ENCODE results near the gene RBM27. TPM values are rescaled to one million over a fixed set of nuclear protein-coding genes. Genes with fewer than 3 reads are reported as not detected.
"Not testable (repeated sequence)": the region's sequence is repeated elsewhere in the genome, so short reads cannot be mapped to it uniquely, and the experiment has no call there.

The RBM27 gene
- total RNA-seq, 1 experiment from 2014 or later: 25.1 TPM

DNA sequence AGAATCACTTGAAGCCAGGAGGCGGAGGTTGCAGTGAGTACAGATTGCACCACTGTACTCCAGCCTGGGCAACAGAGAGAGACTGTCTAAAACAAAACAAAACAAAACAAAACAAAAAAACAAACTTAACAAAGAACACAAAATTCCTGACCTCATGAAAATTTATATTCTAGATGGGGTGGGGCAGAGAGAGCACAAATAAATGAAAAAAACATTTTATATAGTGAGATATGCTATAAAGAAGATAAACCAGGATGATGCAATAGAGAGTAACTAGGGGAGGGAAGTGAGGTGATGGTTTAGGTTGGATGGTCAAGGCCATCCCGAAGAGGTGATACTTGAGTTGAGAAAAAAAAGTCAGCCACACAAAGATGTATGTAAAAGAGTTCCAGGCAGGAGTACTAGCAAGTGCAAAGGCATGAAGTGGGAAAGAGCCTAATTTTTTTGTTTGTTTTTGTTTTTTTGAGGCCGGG, 10.8 kb upstream of the RBM27 start:
- DNase-seq: no peak
- Histone ChIP-seq H3K4me3 (no peak overlapping the region), H3K4me1 (replicated peaks; ENCODE audit: insufficient read depth) (peaks cover 20% of the 10 kb centered on the region), H2AFZ (no peak overlapping the region), H3K27me3 (ENCODE audit: insufficient read depth, low read depth) (no peaks in the 10 kb centered on the region), H3K79me2 (ENCODE audit: low read depth) (no peaks in the 10 kb centered on the region), H3F3A (ENCODE audit: insufficient read depth, low read depth) (no peaks in the 10 kb centered on the region), H3K36me3 (ENCODE audit: low read depth) (no peaks in the 10 kb centered on the region), H3K9me3 (ENCODE audit: insufficient read depth, low read depth) (no peaks in the 10 kb centered on the region), H3K9me2 (ENCODE audit: insufficient read depth) (no peaks in the 10 kb centered on the region), H3K4me2 (no peak overlapping the region), H4K20me1 (ENCODE audit: insufficient read depth) (no peaks in the 10 kb centered on the region), H3K27ac (no peak overlapping the region)
- ChIA-PET POLR2A (ENCODE audit: unreplicated experiment) (interaction anchor here (0.7 kb wide), 1 partner anchor 121 kb away, joined by 9 read pairs; no protein-coding TSS in a partner anchor), CTCF (no interaction called here)
- BruUV-seq (replicated peaks): no TSS peak
- intact Hi-C loops (cut with micrococcal nuclease; ENCODE audit: unreplicated experiment): no loop called here
- TF ChIP-seq EZH2 (IDR thresholded peaks at IDR 0.05; ENCODE audit: low read depth) (no peak), CTCF (conservative IDR thresholded peaks at IDR 0.05) (no peak)

DNA sequence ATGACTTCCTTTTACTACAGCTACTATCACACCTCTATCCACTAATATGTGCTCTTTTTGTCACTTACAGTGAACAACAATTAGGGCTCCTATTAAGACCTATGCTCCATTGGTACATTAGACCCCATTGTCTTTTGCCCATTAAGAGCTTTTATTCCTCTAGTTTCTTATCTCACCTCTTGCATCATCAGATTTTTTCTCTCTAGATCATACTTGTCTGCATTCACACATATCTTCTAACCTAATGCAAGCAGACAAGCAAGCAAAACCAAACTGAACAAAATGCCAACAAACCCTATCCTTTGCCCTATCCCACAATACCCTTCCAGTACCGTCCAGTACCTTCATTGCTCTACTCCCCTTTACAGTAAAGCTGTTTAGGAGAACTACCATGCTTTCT, 10.1 kb upstream of the RBM27 start:
- intact Hi-C loops (cut with micrococcal nuclease; ENCODE audit: unreplicated experiment): no loop called here

GRCh38 chr5:146194997-146195396, 8.4 kb upstream of the RBM27 start:
- H4K20me1 ChIP-seq (ENCODE audit: insufficient read depth); H3K79me2 ChIP-seq (ENCODE audit: low read depth); H3K27ac ChIP-seq; CTCF ChIA-PET; H3K36me3 ChIP-seq (ENCODE audit: low read depth); H3F3A ChIP-seq (ENCODE audit: insufficient read depth, low read depth); BruUV-seq (replicated peaks); DNase-seq; H3K4me3 ChIP-seq; H3K4me2 ChIP-seq; H3K27me3 ChIP-seq (ENCODE audit: insufficient read depth, low read depth); H2AFZ ChIP-seq; H3K9me3 ChIP-seq (ENCODE audit: insufficient read depth, low read depth); intact Hi-C loops (cut with micrococcal nuclease; ENCODE audit: unreplicated experiment); POLR2A ChIA-PET (ENCODE audit: unreplicated experiment); H3K9me2 ChIP-seq (ENCODE audit: insufficient read depth): not testable (repeated sequence)
- peaks cover 13% of the 10 kb centered on the region for H3K4me1 ChIP-seq (replicated peaks; ENCODE audit: insufficient read depth)

More for the DNA sequence above, 10.1 kb upstream of the RBM27 start:
- H3K36me3 ChIP-seq (ENCODE audit: low read depth): no peaks in the 10 kb centered on the region
- no peaks in the 10 kb centered on the region for H3K9me2 ChIP-seq (ENCODE audit: insufficient read depth)
- no peak for DNase-seq
- H2AFZ ChIP-seq: no peak overlapping the region
- H3K9me3 ChIP-seq (ENCODE audit: insufficient read depth, low read depth): no peaks in the 10 kb centered on the region
- no peak overlapping the region for H3K27ac ChIP-seq
- H3K27me3 ChIP-seq (ENCODE audit: insufficient read depth, low read depth): no peaks in the 10 kb centered on the region
- ChIA-PET POLR2A (ENCODE audit: unreplicated experiment) (no interaction called here), CTCF (no interaction called here)
- H3K4me1 ChIP-seq (replicated peaks; ENCODE audit: insufficient read depth): peaks cover 16% of the 10 kb centered on the region
- no peaks in the 10 kb centered on the region for H3F3A ChIP-seq (ENCODE audit: insufficient read depth, low read depth)
- no peaks in the 10 kb centered on the region for H3K79me2 ChIP-seq (ENCODE audit: low read depth)
- no peak for TF ChIP-seq EZH2 (IDR thresholded peaks at IDR 0.05; ENCODE audit: low read depth)
- TF ChIP-seq CTCF (conservative IDR thresholded peaks at IDR 0.05): no peak
- no TSS peak for BruUV-seq (replicated peaks)
- H3K4me2 ChIP-seq: no peak overlapping the region
- H4K20me1 ChIP-seq (ENCODE audit: insufficient read depth): no peaks in the 10 kb centered on the region
- no peak overlapping the region for H3K4me3 ChIP-seq

DNA sequence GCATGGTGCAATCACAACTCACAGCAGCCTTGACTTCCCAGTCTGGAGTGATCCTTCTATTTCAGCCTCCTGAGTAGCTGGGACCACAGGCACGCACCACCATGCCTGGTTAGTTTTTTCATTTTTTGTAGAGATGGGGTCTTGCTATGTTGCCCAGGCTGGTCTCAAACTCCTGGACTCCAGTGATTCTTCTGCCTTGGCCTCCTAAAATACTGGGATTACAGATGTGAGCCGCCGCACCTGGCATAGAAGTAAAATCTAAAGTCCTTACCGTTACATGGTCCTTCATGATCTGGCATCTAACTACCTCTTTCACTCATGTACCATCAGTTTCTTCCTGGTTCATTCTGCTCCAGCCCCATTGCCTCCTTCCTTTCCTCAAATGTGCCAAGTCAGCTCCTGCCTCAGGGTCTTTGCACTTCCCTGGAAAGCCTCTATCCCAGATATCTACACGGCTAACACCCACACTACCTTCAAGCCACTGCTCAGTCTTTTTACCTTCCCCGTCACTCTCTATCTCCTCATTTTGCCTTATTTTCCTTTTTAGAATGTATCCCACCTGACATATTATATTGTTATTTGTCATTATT, 6.9 kb upstream of the RBM27 start:
- Histone ChIP-seq H3K27ac (no peak overlapping the region), H2AFZ (no peak overlapping the region), H3K4me3 (no peak overlapping the region), H3K36me3 (ENCODE audit: low read depth) (no peaks in the 10 kb centered on the region), H3F3A (ENCODE audit: insufficient read depth, low read depth) (no peaks in the 10 kb centered on the region), H4K20me1 (ENCODE audit: insufficient read depth) (no peaks in the 10 kb centered on the region), H3K4me2 (no peak overlapping the region), H3K27me3 (ENCODE audit: insufficient read depth, low read depth) (no peaks in the 10 kb centered on the region), H3K79me2 (ENCODE audit: low read depth) (no peaks in the 10 kb centered on the region), H3K9me3 (ENCODE audit: insufficient read depth, low read depth) (no peaks in the 10 kb centered on the region), H3K4me1 (replicated peaks; ENCODE audit: insufficient read depth) (peaks cover 4% of the 10 kb centered on the region; the same call in 1 of the 2 replicates), H3K9me2 (ENCODE audit: insufficient read depth) (no peaks in the 10 kb centered on the region)
- no peak for TF ChIP-seq EZH2 (IDR thresholded peaks at IDR 0.05; ENCODE audit: low read depth)
- TF ChIP-seq CTCF (conservative IDR thresholded peaks at IDR 0.05): no peak
- no TSS peak for BruUV-seq (replicated peaks)
- POLR2A ChIA-PET (ENCODE audit: unreplicated experiment): no interaction called here
- intact Hi-C loops (cut with micrococcal nuclease; ENCODE audit: unreplicated experiment): no loop called here
- DNase-seq: no peak
- CTCF ChIA-PET: no interaction called here
